Suprapubic skin (tissue), 3 donors: ENCODE measurements around the gene GDF2.

Source experiments
- EP300 ChIP-seq: sonication (generic); formaldehyde crosslinking; IDR thresholded peaks from one replicate; pipeline ENCODE4 v1.6.1; 2017; ENCODE audit warnings: antibody characterized with exemption
- POLR2A ChIP-seq, 2 donors: fragments of 450-650 bp; IDR thresholded peaks; one replicate each; pipeline ENCODE4 v1.6.1; 2017; ENCODE audit warnings: antibody characterized with exemption in 2 of 2, mild to moderate bottlenecking in 2 of 2, moderate library complexity in 2 of 2
- TF ChIP-seq, protein P1 (sequence below), 2 donors: fragments of 200-600 bp in 1 of 2; fragments of 450-650 bp in 1 of 2; sonication (generic) in 1 of 2; IDR thresholded peaks; one replicate each; pipeline ENCODE4 v1.5.1; 2016 to 2019; ENCODE audit warnings: antibody characterized with exemption in 2 of 2, mild to moderate bottlenecking in 1 of 2, moderate library complexity in 1 of 2

- TF ChIP-seq, protein P1, sequence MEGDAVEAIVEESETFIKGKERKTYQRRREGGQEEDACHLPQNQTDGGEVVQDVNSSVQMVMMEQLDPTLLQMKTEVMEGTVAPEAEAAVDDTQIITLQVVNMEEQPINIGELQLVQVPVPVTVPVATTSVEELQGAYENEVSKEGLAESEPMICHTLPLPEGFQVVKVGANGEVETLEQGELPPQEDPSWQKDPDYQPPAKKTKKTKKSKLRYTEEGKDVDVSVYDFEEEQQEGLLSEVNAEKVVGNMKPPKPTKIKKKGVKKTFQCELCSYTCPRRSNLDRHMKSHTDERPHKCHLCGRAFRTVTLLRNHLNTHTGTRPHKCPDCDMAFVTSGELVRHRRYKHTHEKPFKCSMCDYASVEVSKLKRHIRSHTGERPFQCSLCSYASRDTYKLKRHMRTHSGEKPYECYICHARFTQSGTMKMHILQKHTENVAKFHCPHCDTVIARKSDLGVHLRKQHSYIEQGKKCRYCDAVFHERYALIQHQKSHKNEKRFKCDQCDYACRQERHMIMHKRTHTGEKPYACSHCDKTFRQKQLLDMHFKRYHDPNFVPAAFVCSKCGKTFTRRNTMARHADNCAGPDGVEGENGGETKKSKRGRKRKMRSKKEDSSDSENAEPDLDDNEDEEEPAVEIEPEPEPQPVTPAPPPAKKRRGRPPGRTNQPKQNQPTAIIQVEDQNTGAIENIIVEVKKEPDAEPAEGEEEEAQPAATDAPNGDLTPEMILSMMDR (IDR thresholded peaks at IDR 0.05), result no peak
- TF ChIP-seq POLR2A (IDR thresholded peaks at IDR 0.05), result no peak
- no peak for TF ChIP-seq EP300
Measured at GRCh38 chr10:47287365-47287802, 34.9 kb upstream of the GDF2 start.
